B cell (primary cell): Measurements from ENCODE around the gene PDCD4. TPM values are rescaled to one million over a fixed set of nuclear protein-coding genes. Genes with fewer than 3 reads are reported as not detected.

ENCODE experiments used
- ATAC-seq: fragments of 200-7000 bp; cut with Tn5 transposase; one replicate; pipeline ENCODE4 v1.10.0; 2021; ENCODE audit warnings: low read depth, mild to moderate bottlenecking, moderate number of reproducible peaks, moderate library complexity
- CTCF ChIA-PET: fragments of 350-600 bp; sonication (Branson Sonifier 250); formaldehyde crosslinking; loops from one replicate; lab custom pipeline; 2021; ENCODE audit warnings: antibody characterized with exemption, inconsistent platforms; lab: Charles Lee
- POLR2A ChIA-PET: fragments of 350-600 bp; sonication (Branson Sonifier 250); formaldehyde crosslinking; loops from one replicate; lab custom pipeline; 2021; ENCODE audit warnings: antibody characterized with exemption; lab: Charles Lee
- DNase-seq: peaks from one replicate; pipeline ENCODE4 v3.0.0; 2013
- H2AFZ ChIP-seq: 2 replicates; pipeline ENCODE4 v1.6.1; 2012; ENCODE audit warnings: mild to moderate bottlenecking, low read depth, low read length; ENCODE audit not compliant: insufficient read depth, poor library complexity, severe bottlenecking
- H3K27ac ChIP-seq, 2 donors: 1 replicate in 1 of 2; 2 replicates in 1 of 2; pipeline ENCODE4 v1.5.1; 2012 to 2013; ENCODE audit warnings: low read length in 2 of 2, mild to moderate bottlenecking in 2 of 2, moderate library complexity in 1 of 2
- H3K27me3 ChIP-seq, 4 experiments: fragments of 200-600 bp in 1 of 4; sonication (generic) in 1 of 4; replicated peaks in 1 of 4; 1 replicate in 2 of 4; 2 replicates in 2 of 4; pipeline versions ENCODE4 v1.6.1 to v1.7.0; 2013 to 2016; ENCODE audit warnings: low read length in 3 of 4, mild to moderate bottlenecking in 2 of 4, mixed read lengths in 1 of 4, moderate library complexity in 1 of 4; ENCODE audit not compliant: insufficient read depth in 4 of 4, control insufficient read depth in 3 of 4; ENCODE audit errors: control extremely low read depth in 1 of 4
- H3K36me3 ChIP-seq, 2 experiments: replicated peaks in 1 of 2; 1 replicate in 1 of 2; 2 replicates in 1 of 2; pipeline versions ENCODE4 v1.6.1 to v1.7.1; 2013; ENCODE audit warnings: low read length in 1 of 2; ENCODE audit not compliant: insufficient read depth in 2 of 2, control insufficient read depth in 1 of 2; ENCODE audit errors: control extremely low read depth in 1 of 2, extremely low read depth in 1 of 2
- H3K4me1 ChIP-seq, 2 donors: fragments of 200-600 bp in 1 of 2; sonication (generic) in 1 of 2; 1 replicate in 1 of 2; 2 replicates in 1 of 2; pipeline versions ENCODE4 v1.5.1 to v1.6.1; 2013 to 2017; ENCODE audit warnings: low read length in 2 of 2; ENCODE audit not compliant: control insufficient read depth in 2 of 2, insufficient read depth in 2 of 2
- H3K4me2 ChIP-seq: replicated peaks from 2 replicates; pipeline ENCODE3; 2012; ENCODE audit warnings: mild to moderate bottlenecking, low read depth, low read length; ENCODE audit not compliant: poor library complexity, severe bottlenecking
- H3K4me3 ChIP-seq, 5 experiments: fragments of 200-600 bp in 1 of 5; sonication (generic) in 1 of 5; 1 replicate in 3 of 5; 2 replicates in 2 of 5; pipeline versions ENCODE4 v1.5.1 to v1.7.0; 2011 to 2016; ENCODE audit warnings: low read length in 4 of 5, mild to moderate bottlenecking in 4 of 5, low read depth in 2 of 5, control low read depth in 1 of 5, moderate library complexity in 1 of 5; ENCODE audit not compliant: insufficient read depth in 1 of 5; ENCODE audit errors: control extremely low read depth in 1 of 5, extremely low read depth in 1 of 5
- H3K79me2 ChIP-seq: fragments of 200-600 bp; sonication (generic); one replicate; pipeline ENCODE4 v1.6.0; 2016; ENCODE audit warnings: low read length; ENCODE audit not compliant: control insufficient read depth, insufficient read depth
- H3K9ac ChIP-seq: fragments of 200-600 bp; sonication (generic); 2 replicates; pipeline ENCODE4 v1.6.1; 2017; ENCODE audit warnings: mild to moderate bottlenecking, low read length, moderate library complexity
- H3K9me3 ChIP-seq, 3 donors: one replicate each; pipeline versions ENCODE4 v1.6.1 to v1.7.1; 2013; ENCODE audit warnings: low read length in 2 of 3; ENCODE audit not compliant: control insufficient read depth in 2 of 3, insufficient read depth in 1 of 3; ENCODE audit errors: control extremely low read depth in 1 of 3
- H4K20me1 ChIP-seq: 2 replicates; pipeline ENCODE4 v1.6.0; 2012; ENCODE audit warnings: mild to moderate bottlenecking, low read length; ENCODE audit not compliant: insufficient read depth, control insufficient read depth, poor library complexity, severe bottlenecking
- H3K27ac Mint-ChIP-seq: one replicate; pipeline ENCODE4 v1.8.0; 2021; ENCODE audit warnings: mixed read lengths
- H3K27me3 Mint-ChIP-seq: one replicate; pipeline ENCODE4 v1.8.0; 2021; ENCODE audit warnings: mixed read lengths
- H3K4me1 Mint-ChIP-seq: one replicate; pipeline ENCODE4 v1.8.0; 2021; ENCODE audit warnings: mixed read lengths
- H3K4me3 Mint-ChIP-seq: one replicate; pipeline ENCODE4 v1.8.0; 2021; ENCODE audit warnings: mixed read lengths
- H3K9me3 Mint-ChIP-seq: one replicate; pipeline ENCODE4 v1.8.0; 2022; ENCODE audit warnings: mixed read lengths; ENCODE audit not compliant: insufficient read depth
- EZH2 ChIP-seq: IDR thresholded peaks from 2 replicates; pipeline ENCODE4 v1.6.1; 2012; ENCODE audit warnings: borderline replicate concordance, low read depth, mild to moderate bottlenecking, moderate library complexity, low read length; ENCODE audit not compliant: insufficient read depth, poor library complexity, severe bottlenecking
- WGBS: methylation state at CpG from one replicate; pipeline ENCODE4 v1.1.5; 2013; ENCODE audit warnings: missing lambda C conversion rate; ENCODE audit not compliant: insufficient coverage; 5-methylcytosine and 5-hydroxymethylcytosine counted together
- intact Hi-C: fragments of 100-400 bp; cut with micrococcal nuclease; formaldehyde crosslinking; loops from one replicate; pipeline ENCODE4 v1.10.0; 2022
- polyA plus RNA-seq: library from polyadenylated mRNA; depleted of rRNA; stranded (reverse); fragments of >200 nt; gene quantifications from 2 replicates; pipeline ENCODE4 v1.2.3, GENCODE V29; 2012
- total RNA-seq, 2 donors: library from RNA; stranded (reverse); fragments of 120-200 nt in 1 of 2; gene quantifications; 1 replicate in 1 of 2; 2 replicates in 1 of 2; pipeline versions ENCODE4 v1.2.3 to v1.2.4, GENCODE V29; 2013 to 2022
- TF ChIP-seq, protein P1 (sequence below): fragments of 200-600 bp; IDR thresholded peaks from one replicate; pipeline ENCODE4 v1.8.0; 2022; ENCODE audit warnings: antibody characterized with exemption, mild to moderate bottlenecking

The PDCD4 gene
- total and polyA plus RNA-seq, 2 donors (not counting 1 experiment from before 2014, with no cell fraction given) = 33.9 to 169 TPM

- Histone ChIP-seq H3K27ac (no peak overlapping the region), H3K9ac (no peak overlapping the region), H3K4me3 (no peak overlapping the region), H2AFZ (no peak overlapping the region), H3K4me1 (peaks cover 17 to 28% of the 10 kb centered on the region in 2 donors), H3K27me3 (no peaks in the 10 kb centered on the region), H3K9me3 (no peaks in the 10 kb centered on the region), H4K20me1 (no peaks in the 10 kb centered on the region), H3K79me2 (no peaks in the 10 kb centered on the region), H3K4me2 (no peak overlapping the region), H3K36me3 (no peaks in the 10 kb centered on the region)
- Mint-ChIP-seq H3K4me3 (no peak overlapping the region), H3K27ac (no peak overlapping the region), H3K4me1 (peaks cover 31% of the 10 kb centered on the region), H3K27me3 (no peaks in the 10 kb centered on the region), H3K9me3 (no peaks in the 10 kb centered on the region)
- ChIA-PET POLR2A (no interaction called here), CTCF (interaction anchor here (0.9 to 1.6 kb wide), 5 partner anchors 11 to 57 kb away, joined by 3 to 6 read pairs (median 4); no protein-coding TSS in a partner anchor)
- no peak for TF ChIP-seq EZH2
- TF ChIP-seq, protein P1, sequence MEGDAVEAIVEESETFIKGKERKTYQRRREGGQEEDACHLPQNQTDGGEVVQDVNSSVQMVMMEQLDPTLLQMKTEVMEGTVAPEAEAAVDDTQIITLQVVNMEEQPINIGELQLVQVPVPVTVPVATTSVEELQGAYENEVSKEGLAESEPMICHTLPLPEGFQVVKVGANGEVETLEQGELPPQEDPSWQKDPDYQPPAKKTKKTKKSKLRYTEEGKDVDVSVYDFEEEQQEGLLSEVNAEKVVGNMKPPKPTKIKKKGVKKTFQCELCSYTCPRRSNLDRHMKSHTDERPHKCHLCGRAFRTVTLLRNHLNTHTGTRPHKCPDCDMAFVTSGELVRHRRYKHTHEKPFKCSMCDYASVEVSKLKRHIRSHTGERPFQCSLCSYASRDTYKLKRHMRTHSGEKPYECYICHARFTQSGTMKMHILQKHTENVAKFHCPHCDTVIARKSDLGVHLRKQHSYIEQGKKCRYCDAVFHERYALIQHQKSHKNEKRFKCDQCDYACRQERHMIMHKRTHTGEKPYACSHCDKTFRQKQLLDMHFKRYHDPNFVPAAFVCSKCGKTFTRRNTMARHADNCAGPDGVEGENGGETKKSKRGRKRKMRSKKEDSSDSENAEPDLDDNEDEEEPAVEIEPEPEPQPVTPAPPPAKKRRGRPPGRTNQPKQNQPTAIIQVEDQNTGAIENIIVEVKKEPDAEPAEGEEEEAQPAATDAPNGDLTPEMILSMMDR = no peak
- no CpG with 5 or more reads among the region's 3 CpGs for WGBS
- intact Hi-C loops = no loop called here
- ATAC-seq = no peak
- DNase-seq = no peak
Measured at GRCh38 chr10:110836706-110837105, 35.0 kb upstream of the PDCD4 start.

DNA sequence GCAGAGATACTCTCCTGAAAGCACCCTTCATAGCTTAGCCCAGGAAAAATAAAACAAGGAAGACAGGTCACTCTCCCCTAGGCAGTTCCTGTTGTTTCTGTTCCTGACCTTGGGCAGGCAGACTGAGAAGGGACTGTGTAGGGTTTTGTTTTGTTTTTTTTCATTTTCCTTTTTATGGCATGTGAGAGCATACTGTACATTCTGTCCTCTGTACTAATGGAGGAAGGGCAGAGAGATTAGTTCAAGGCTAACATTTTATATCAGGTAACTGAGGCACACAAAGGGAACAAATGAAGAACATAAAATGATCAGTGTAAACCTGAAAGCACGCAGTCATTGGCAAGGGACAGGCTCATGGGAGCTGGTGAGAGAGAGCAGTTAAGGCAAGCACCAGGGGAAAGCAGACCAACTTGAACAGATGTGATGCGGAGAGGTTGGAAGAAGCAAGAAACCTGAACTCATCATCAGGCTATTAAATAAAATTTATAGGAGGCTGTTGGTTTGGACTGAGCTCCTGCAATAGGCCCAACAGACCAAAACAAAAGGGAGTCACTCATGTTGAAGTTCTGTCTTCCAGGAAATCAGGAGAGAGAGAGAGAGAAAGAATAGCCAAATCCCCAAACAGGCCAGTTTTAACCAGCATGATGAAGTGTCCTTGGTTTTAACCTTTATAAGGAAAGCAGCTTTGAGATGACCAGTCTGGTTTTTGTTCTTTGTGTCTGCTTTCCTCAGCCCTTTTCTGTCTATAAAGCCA is 34.1 kb upstream of the PDCD4 start:
- Histone ChIP-seq H3K27me3 (no peaks in the 10 kb centered on the region), H3K9me3 (no peaks in the 10 kb centered on the region), H3K36me3 (no peaks in the 10 kb centered on the region), H3K4me1 (peaks cover 26 to 37% of the 10 kb centered on the region in 2 donors), H3K4me3 (no peak overlapping the region), H3K4me2 (no peak overlapping the region), H3K79me2 (no peaks in the 10 kb centered on the region), H2AFZ (no peak overlapping the region), H4K20me1 (no peaks in the 10 kb centered on the region), H3K9ac (no peak overlapping the region), H3K27ac (no peak overlapping the region)
- 100% methylated on average over 1 of the region's 2 CpGs for WGBS
- peaks cover 40% of the 10 kb centered on the region for H3K4me1 Mint-ChIP-seq
- ATAC-seq = no peak
- no peaks in the 10 kb centered on the region for H3K27me3 Mint-ChIP-seq
- intact Hi-C loops = no loop called here
- TF ChIP-seq, protein P1 = no peak
- no peak for TF ChIP-seq EZH2
- POLR2A ChIA-PET = no interaction called here
- no peak overlapping the region for H3K4me3 Mint-ChIP-seq
- DNase-seq = no peak
- peak overlapping the region; percentile 8 for H3K27ac Mint-ChIP-seq
- CTCF ChIA-PET = interaction anchor here (0.9 to 1.6 kb wide), 4 partner anchors 12 to 56 kb away, joined by 3 to 6 read pairs (median 4); no protein-coding TSS in a partner anchor
- no peaks in the 10 kb centered on the region for H3K9me3 Mint-ChIP-seq
